PC-3 (cell line): Measurements from ENCODE around the gene SPARC. TPM values are rescaled to one million over a fixed set of nuclear protein-coding genes. Genes with fewer than 3 reads are reported as not detected.

ENCODE experiments used
- ATAC-seq: fragments of 200-7000 bp; cut with Tn5 transposase; 2 replicates; pipeline ENCODE4 v1.9.1; 2020; ENCODE audit warnings: mild to moderate bottlenecking, moderate library complexity
- BruUV-seq: library from RNA; stranded (reverse); fragments of 400-500 nt; replicated peaks from 2 replicates; lab custom pipeline; 2021; lab: Mats Ljungman, UMichigan
- CTCF ChIA-PET: fragments of 300-600 bp; sonication (Branson Sonifier 250); formaldehyde crosslinking; loops from one replicate; lab custom pipeline; 2022; ENCODE audit warnings: antibody characterized with exemption; lab: Charles Lee
- POLR2A ChIA-PET: fragments of 300-600 bp; sonication (Branson Sonifier 250); formaldehyde crosslinking; loops from one replicate; lab custom pipeline; 2022; ENCODE audit warnings: antibody characterized with exemption; ENCODE audit not compliant: unreplicated experiment; lab: Charles Lee
- DNase-seq: peaks from one replicate; pipeline ENCODE4 v3.0.0-alpha.2; 2015
- H2AFZ ChIP-seq: fragments of 300-600 bp; sonication (generic); 2 replicates; pipeline ENCODE4 v1.6.0; 2016; ENCODE audit warnings: antibody characterized with exemption, low read length
- H3F3A ChIP-seq: fragments of 300-600 bp; sonication (generic); one replicate; pipeline ENCODE4 v1.6.0; 2017; ENCODE audit warnings: antibody characterized with exemption, low read length, control low read depth, mild to moderate bottlenecking; ENCODE audit not compliant: unreplicated experiment
- H3K27ac ChIP-seq: fragments of 300-600 bp; sonication (generic); 2 replicates; pipeline ENCODE4 v1.5.1; 2016; ENCODE audit warnings: mild to moderate bottlenecking, low read length
- H3K27me3 ChIP-seq: fragments of 300-600 bp; sonication (generic); 2 replicates; pipeline ENCODE4 v1.6.1; 2016; ENCODE audit warnings: low read length, mixed read lengths
- H3K36me3 ChIP-seq: fragments of 300-600 bp; sonication (generic); 2 replicates; pipeline ENCODE4 v1.6.1; 2016; ENCODE audit warnings: low read depth, mixed run types, low read length, mixed read lengths
- H3K4me1 ChIP-seq: fragments of 300-600 bp; sonication (generic); 2 replicates; pipeline ENCODE4 v1.5.1; 2016; ENCODE audit warnings: low read length; ENCODE audit not compliant: insufficient read depth
- H3K4me2 ChIP-seq: fragments of 300-600 bp; sonication (generic); 2 replicates; pipeline ENCODE4 v1.6.0; 2016; ENCODE audit warnings: low read length
- H3K4me3 ChIP-seq: fragments of 300-600 bp; sonication (generic); 2 replicates; pipeline ENCODE4 v1.5.1; 2016; ENCODE audit warnings: mild to moderate bottlenecking, low read length, mixed read lengths
- H3K79me2 ChIP-seq: fragments of 300-600 bp; sonication (generic); 2 replicates; pipeline ENCODE4 v1.6.1; 2017; ENCODE audit warnings: low read length, mixed read lengths
- H3K9ac ChIP-seq: fragments of 300-600 bp; sonication (generic); 2 replicates; pipeline ENCODE4 v1.6.0; 2016; ENCODE audit warnings: mild to moderate bottlenecking, low read length
- H3K9me2 ChIP-seq: fragments of 300-600 bp; sonication (generic); replicated peaks from 2 replicates; pipeline ENCODE4 v1.6.1; 2016; ENCODE audit warnings: mixed run types, low read length, mixed read lengths
- H3K9me3 ChIP-seq: fragments of 300-600 bp; sonication (generic); 2 replicates; pipeline ENCODE4 v1.6.1; 2016; ENCODE audit warnings: low read length, mixed read lengths
- H4K20me1 ChIP-seq: fragments of 300-600 bp; sonication (generic); 2 replicates; pipeline ENCODE4 v1.6.1; 2016; ENCODE audit warnings: low read length, mixed read lengths
- EZH2 ChIP-seq: fragments of 300-600 bp; sonication (generic); IDR thresholded peaks from one replicate; pipeline ENCODE4 v1.6.1; 2017; ENCODE audit warnings: antibody characterized with exemption, mild to moderate bottlenecking, low read length; ENCODE audit not compliant: unreplicated experiment
- EZH2phosphoT487 ChIP-seq: fragments of 300-600 bp; sonication (generic); IDR thresholded peaks from 2 replicates; pipeline ENCODE4 v1.6.1; 2018; ENCODE audit warnings: mild to moderate bottlenecking, antibody characterized with exemption, low read length, borderline replicate concordance
- intact Hi-C: fragments of 100-400 bp; cut with micrococcal nuclease; formaldehyde crosslinking; loops from 2 replicates; pipeline ENCODE4 v1.9.0; 2023
- total RNA-seq: library from RNA; depleted of rRNA; stranded (reverse); fragments of >200 nt; gene quantifications from 2 replicates; pipeline ENCODE4 v1.2.3, GENCODE V29; 2014
- TF ChIP-seq, protein P1 (sequence below): fragments of 300-600 bp; sonication (generic); conservative IDR thresholded peaks from 2 replicates; pipeline ENCODE4 v1.5.1; 2017; ENCODE audit warnings: antibody characterized with exemption, low read depth, mild to moderate bottlenecking, low read length

The SPARC gene
- total RNA-seq, 1 experiment from 2014 or later = 2.7 TPM

DNA sequence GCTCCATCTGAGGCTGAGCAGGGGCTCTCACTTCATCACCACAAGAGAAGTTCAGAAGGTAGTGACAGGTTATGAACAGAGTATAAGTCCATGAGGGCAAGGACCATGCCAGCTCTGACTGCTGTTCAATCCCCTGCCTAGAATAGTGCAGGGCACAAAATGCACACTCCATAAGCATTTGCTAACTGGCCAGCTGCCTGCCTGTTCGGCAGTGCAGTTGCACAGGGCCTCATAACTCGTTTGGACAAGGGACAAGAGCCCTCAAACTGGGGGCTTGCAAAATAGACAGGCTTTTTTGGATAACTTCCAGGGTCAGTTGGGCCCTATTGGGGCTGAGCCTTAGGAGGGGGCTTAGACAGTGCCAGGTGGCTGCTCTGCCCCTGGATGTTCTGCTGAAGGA is 21.1 kb downstream of the SPARC start:
- Histone ChIP-seq H3K4me3 (no peak overlapping the region), H3K36me3 (no peaks in the 10 kb centered on the region)
- BruUV-seq = no TSS peak

DNA sequence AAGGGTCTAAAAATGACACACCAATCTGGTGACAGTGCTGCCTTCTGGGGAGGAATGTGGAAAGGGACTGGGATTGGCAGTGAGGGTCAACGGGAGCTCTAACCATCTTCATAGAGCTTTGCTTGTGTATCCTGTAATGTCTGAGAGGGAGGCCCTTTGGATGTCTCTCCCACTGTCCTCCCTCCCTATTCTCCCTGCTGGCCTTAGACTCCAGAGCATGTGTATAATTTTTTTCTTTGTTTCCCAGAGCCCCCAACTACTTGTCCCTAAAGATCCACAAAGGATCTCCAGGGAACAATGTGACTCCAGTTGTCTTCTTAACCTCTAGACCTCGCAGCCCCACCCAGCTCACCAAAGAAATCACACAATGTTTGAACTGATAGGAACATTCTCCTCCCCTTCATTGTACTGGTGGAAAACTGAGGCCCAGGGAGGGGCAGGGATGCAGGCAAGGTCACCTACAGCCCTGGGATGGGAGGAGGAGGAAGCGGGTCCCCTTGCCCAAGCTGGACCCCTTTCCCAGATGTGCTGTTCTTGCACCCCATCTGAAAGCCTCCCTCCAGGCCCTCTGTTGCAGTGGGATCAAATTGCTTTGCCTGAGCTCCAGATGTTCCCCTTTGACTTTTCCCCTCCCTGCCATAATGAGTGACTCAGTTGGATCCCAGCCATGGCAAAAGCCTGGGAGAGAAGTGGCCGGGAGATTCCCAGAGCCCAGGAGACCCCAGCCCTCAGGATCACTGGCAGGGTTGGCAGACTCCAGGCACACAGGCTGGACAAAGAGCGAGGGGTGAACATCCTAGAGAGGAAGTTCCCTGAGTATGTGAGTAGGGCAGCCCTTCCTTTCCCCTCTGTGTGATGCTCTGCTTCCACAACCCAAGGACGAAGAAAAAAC is 21.8 kb downstream of the SPARC start:
- no peaks in the 10 kb centered on the region for H3K9me3 ChIP-seq
- H3K4me1 ChIP-seq = peaks cover 10% of the 10 kb centered on the region
- no peak overlapping the region for H3K4me3 ChIP-seq
- no peak overlapping the region for H3K4me2 ChIP-seq
- 0 out of 2 replicates have a peak overlapping the region, but pooled peaks have one; percentile 4 for H3K27ac ChIP-seq
- TF ChIP-seq EZH2phosphoT487 (no peak), EZH2 (no peak)
- TF ChIP-seq, protein P1, sequence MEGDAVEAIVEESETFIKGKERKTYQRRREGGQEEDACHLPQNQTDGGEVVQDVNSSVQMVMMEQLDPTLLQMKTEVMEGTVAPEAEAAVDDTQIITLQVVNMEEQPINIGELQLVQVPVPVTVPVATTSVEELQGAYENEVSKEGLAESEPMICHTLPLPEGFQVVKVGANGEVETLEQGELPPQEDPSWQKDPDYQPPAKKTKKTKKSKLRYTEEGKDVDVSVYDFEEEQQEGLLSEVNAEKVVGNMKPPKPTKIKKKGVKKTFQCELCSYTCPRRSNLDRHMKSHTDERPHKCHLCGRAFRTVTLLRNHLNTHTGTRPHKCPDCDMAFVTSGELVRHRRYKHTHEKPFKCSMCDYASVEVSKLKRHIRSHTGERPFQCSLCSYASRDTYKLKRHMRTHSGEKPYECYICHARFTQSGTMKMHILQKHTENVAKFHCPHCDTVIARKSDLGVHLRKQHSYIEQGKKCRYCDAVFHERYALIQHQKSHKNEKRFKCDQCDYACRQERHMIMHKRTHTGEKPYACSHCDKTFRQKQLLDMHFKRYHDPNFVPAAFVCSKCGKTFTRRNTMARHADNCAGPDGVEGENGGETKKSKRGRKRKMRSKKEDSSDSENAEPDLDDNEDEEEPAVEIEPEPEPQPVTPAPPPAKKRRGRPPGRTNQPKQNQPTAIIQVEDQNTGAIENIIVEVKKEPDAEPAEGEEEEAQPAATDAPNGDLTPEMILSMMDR = no peak
- CTCF ChIA-PET = interaction anchor here (1.5 kb wide), 1 partner anchor 106 kb away, joined by 3 read pairs; no protein-coding TSS in a partner anchor
- DNase-seq (no peak), ATAC-seq (no peak; the same call in 1 of the 2 replicates)
- no peaks in the 10 kb centered on the region for H3F3A ChIP-seq
- BruUV-seq = no TSS peak
- intact Hi-C loops = no loop called here
- H4K20me1 ChIP-seq = no peaks in the 10 kb centered on the region
- no peaks in the 10 kb centered on the region for H3K9me2 ChIP-seq
- no peak overlapping the region for H2AFZ ChIP-seq
- POLR2A ChIA-PET = no interaction called here
- H3K36me3 ChIP-seq = no peaks in the 10 kb centered on the region
- no peak overlapping the region for H3K9ac ChIP-seq
- H3K79me2 ChIP-seq = no peaks in the 10 kb centered on the region
- no peaks in the 10 kb centered on the region for H3K27me3 ChIP-seq

More for the DNA sequence above, 21.1 kb downstream of the SPARC start:
- Histone ChIP-seq H3K4me1 (peaks cover 10% of the 10 kb centered on the region), H3F3A (no peaks in the 10 kb centered on the region), H3K9ac (no peak overlapping the region), H2AFZ (no peak overlapping the region), H3K4me2 (no peak overlapping the region), H3K9me2 (no peaks in the 10 kb centered on the region), H3K27me3 (no peaks in the 10 kb centered on the region), H3K79me2 (no peaks in the 10 kb centered on the region), H3K27ac (0 out of 2 replicates have a peak overlapping the region, but pooled peaks have one; percentile 4), H3K9me3 (no peaks in the 10 kb centered on the region), H4K20me1 (no peaks in the 10 kb centered on the region)
- DNase-seq (no peak), ATAC-seq (no peak; the same call in 1 of the 2 replicates)
- POLR2A ChIA-PET = no interaction called here
- CTCF ChIA-PET = interaction anchor here (1.5 kb wide), 1 partner anchor 105 kb away, joined by 3 read pairs; no protein-coding TSS in a partner anchor
- intact Hi-C loops = no loop called here
- TF ChIP-seq EZH2 (no peak), EZH2phosphoT487 (no peak)

DNA sequence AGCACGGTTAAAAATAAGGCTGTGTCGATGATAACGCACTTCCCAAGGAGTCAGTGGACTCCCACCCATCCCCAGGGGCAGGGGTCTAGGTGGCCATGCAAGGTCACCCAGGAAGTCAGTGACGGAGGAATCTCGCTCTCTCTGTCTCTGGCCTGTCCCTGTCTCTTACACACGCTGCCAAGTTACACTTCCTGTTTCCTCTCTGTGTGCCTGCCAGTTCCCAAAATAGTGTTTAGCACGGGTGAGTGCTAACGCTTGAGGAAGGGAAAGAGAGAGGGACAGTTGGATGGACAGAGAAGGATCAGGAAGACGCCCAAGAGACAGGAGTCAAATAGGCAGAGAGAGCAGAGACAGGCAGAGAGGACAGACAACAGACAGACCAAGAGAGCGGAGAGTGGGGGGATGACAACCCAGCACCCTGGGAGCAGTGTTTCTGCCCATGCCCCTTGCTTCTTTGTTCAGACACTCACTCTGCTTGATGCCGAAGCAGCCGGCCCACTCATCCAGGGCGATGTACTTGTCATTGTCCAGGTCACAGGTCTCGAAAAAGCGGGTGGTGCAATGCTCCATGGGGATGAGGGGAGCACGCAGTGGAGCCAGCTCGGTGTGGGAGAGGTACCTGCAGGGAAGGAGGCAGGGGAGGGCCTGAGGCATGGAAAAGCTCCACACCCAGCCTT is 23.0 kb downstream of the SPARC start:
- peak overlapping the region; percentile 45; the same call in 1 of the 2 replicates for H3K4me2 ChIP-seq
- no peak overlapping the region; the same call in 1 of the 2 replicates for H3K4me3 ChIP-seq
- H3K36me3 ChIP-seq = no peaks in the 10 kb centered on the region
- no peaks in the 10 kb centered on the region for H3K79me2 ChIP-seq
- H3F3A ChIP-seq = no peaks in the 10 kb centered on the region
- H4K20me1 ChIP-seq = no peaks in the 10 kb centered on the region
- no peaks in the 10 kb centered on the region for H3K9me2 ChIP-seq
- TF ChIP-seq EZH2 = no peak
- no peak for TF ChIP-seq EZH2phosphoT487
- TF ChIP-seq, protein P1 = no peak
- H3K9ac ChIP-seq = peak overlapping the region; percentile 7; the same call in 1 of the 2 replicates
- CTCF ChIA-PET = no interaction called here
- no peaks in the 10 kb centered on the region for H3K27me3 ChIP-seq
- H3K9me3 ChIP-seq = no peaks in the 10 kb centered on the region
- intact Hi-C loops = loop anchor here (2.0 kb wide), 1 partner anchor 35 kb away; no protein-coding TSS in a partner anchor
- BruUV-seq = no TSS peak
- peak; percentile 74 for ATAC-seq
- peak overlapping the region; percentile 81 for H2AFZ ChIP-seq
- H3K27ac ChIP-seq = no peak overlapping the region; the same call in 1 of the 2 replicates
- peaks cover 10% of the 10 kb centered on the region for H3K4me1 ChIP-seq
- POLR2A ChIA-PET = no interaction called here
- DNase-seq = peak; percentile 38
